ENCODE data around the gene JPH4. TPM values are rescaled to one million over a fixed set of nuclear protein-coding genes. Genes with fewer than 3 reads are reported as not detected.

The JPH4 gene
- total RNA-seq, 4 donors from 2014 or later = 0.09 TPM; not detected in 3

- Histone ChIP-seq H3K4me1 (peaks cover 22 to 29% of the 10 kb centered on the region in 2 donors), H3K36me3 (no peaks in the 10 kb centered on the region), H3K27me3 (no peaks in the 10 kb centered on the region), H3K9me3 (no peaks in the 10 kb centered on the region), H3K4me3 (peak overlapping the region; percentile 86 to 98 (median 94)), H3K27ac (peak overlapping the region; percentile 94 to 100 (median 96))
- ATAC-seq (no peak), DNase-seq (no peak)
- TF ChIP-seq POLR2A (IDR thresholded peaks at IDR 0.05) (no peak), CTCF (IDR thresholded peaks at IDR 0.05 in 4 of 5, conservative IDR thresholded peaks at IDR 0.05 in 1 of 5) (no peak)
- in situ Hi-C loops (cut with MboI; ENCODE audit: low sequenced_read_pairs in 4 of 4) = loop anchor here in 3 of 4 donors (5.0 to 25.0 kb wide), 5 partner anchors 73 to 968 kb away; partner anchors contain the start of genes ABHD4 (in 1 of the 3), DAD1 (in 1 of the 3) and PABPN1 (in 1 of the 3)
- intact Hi-C loops (cut with DNase I; ENCODE audit: low total_unique reads) = loop anchor here (5.0 to 10.0 kb wide), 3 partner anchors 233 to 879 kb away; partner anchors contain the start of genes PABPN1 and PRMT5
These were observed 23.1 kb downstream of the JPH4 start for GRCh38 chr14:23555533-23555881.

GRCh38 chr14:23551266-23552028 lies 27.1 kb downstream of the JPH4 start, which contains the start of gene ZFHX2:
TSS of gene ZFHX2 (minus strand) at chr14:23551765. CDS start at chr14:23535325, 16,440 bp downstream.
- H3K27ac ChIP-seq = peak within 1 kb of the TSS; percentile 52 to 72 (median 62)
- intact Hi-C loops (cut with DNase I; ENCODE audit: low total_unique reads) (loop anchor here (10.0 kb wide), 2 partner anchors 627 to 883 kb away; partner anchors contain the start of gene PRMT5), in situ Hi-C loops (cut with MboI; ENCODE audit: low sequenced_read_pairs in 4 of 4) (loop anchor here in 2 of 4 donors (10.0 to 25.0 kb wide), 3 partner anchors 214 to 964 kb away; partner anchors contain the start of genes ABHD4 (in 1 of the 2), DAD1 (in 1 of the 2) and PABPN1 (in 1 of the 2))
- peak within 1 kb of the TSS; percentile 57 to 72 (median 65) for H3K4me3 ChIP-seq
- H3K9me3 ChIP-seq = no peaks in the 10 kb centered on the region
- no peaks in the 10 kb centered on the region for H3K36me3 ChIP-seq
- TF ChIP-seq POLR2A (IDR thresholded peaks at IDR 0.05) = no peak
- no peak for TF ChIP-seq CTCF (IDR thresholded peaks at IDR 0.05 in 4 of 5, conservative IDR thresholded peaks at IDR 0.05 in 1 of 5)
- peaks cover 4 to 21% of the 10 kb centered on the region in 2 donors for H3K4me1 ChIP-seq
- DNase-seq = peak in 1 of 2 donors; percentile 43
- peak; percentile 23 to 39 for ATAC-seq
- no peaks in the 10 kb centered on the region for H3K27me3 ChIP-seq

- Histone ChIP-seq H3K27ac (peak overlapping the region; percentile 52 to 72 (median 62)), H3K4me3 (peak overlapping the region; percentile 57 to 72 (median 65)), H3K9me3 (no peaks in the 10 kb centered on the region), H3K27me3 (no peaks in the 10 kb centered on the region), H3K4me1 (peaks cover 4 to 19% of the 10 kb centered on the region in 2 donors), H3K36me3 (no peaks in the 10 kb centered on the region)
- ATAC-seq (peak; percentile 3 to 16), DNase-seq (no peak)
- intact Hi-C loops (cut with DNase I; ENCODE audit: low total_unique reads) (loop anchor here (10.0 kb wide), 2 partner anchors 626 to 884 kb away; partner anchors contain the start of gene PRMT5), in situ Hi-C loops (cut with MboI; ENCODE audit: low sequenced_read_pairs in 4 of 4) (loop anchor here in 2 of 4 donors (10.0 to 25.0 kb wide), 3 partner anchors 214 to 964 kb away; partner anchors contain the start of genes ABHD4 (in 1 of the 2), DAD1 (in 1 of the 2) and PABPN1 (in 1 of the 2))
- TF ChIP-seq CTCF (IDR thresholded peaks at IDR 0.05 in 4 of 5, conservative IDR thresholded peaks at IDR 0.05 in 1 of 5) = no peak
These were observed 27.8 kb downstream of the JPH4 start for GRCh38 chr14:23550812-23551265.

GRCh38 chr14:23550131-23550811 lies 28.3 kb downstream of the JPH4 start:
- no peak for TF ChIP-seq CTCF (IDR thresholded peaks at IDR 0.05 in 4 of 5, conservative IDR thresholded peaks at IDR 0.05 in 1 of 5)
- no peak for TF ChIP-seq POLR2A (IDR thresholded peaks at IDR 0.05)
- Histone ChIP-seq H3K9me3 (no peaks in the 10 kb centered on the region), H3K4me3 (peak overlapping the region; percentile 57 to 72 (median 65)), H3K36me3 (no peaks in the 10 kb centered on the region), H3K27me3 (no peaks in the 10 kb centered on the region), H3K4me1 (peaks cover 4 to 15% of the 10 kb centered on the region in 2 donors), H3K27ac (no peak overlapping the region)
- no peak for DNase-seq
- in situ Hi-C loops (cut with MboI; ENCODE audit: low sequenced_read_pairs in 4 of 4) = loop anchor here in 2 of 4 donors (10.0 to 25.0 kb wide), 3 partner anchors 213 to 963 kb away; partner anchors contain the start of genes ABHD4 (in 1 of the 2), DAD1 (in 1 of the 2) and PABPN1 (in 1 of the 2)
- intact Hi-C loops (cut with DNase I; ENCODE audit: low total_unique reads) = loop anchor here (10.0 kb wide), 2 partner anchors 625 to 885 kb away; partner anchors contain the start of gene PRMT5
- no peak for ATAC-seq

Data from gastrocnemius medialis (tissue), 4 donors.